ENCODE results near the gene FBXO3.

Gene FBXO3

DNA sequence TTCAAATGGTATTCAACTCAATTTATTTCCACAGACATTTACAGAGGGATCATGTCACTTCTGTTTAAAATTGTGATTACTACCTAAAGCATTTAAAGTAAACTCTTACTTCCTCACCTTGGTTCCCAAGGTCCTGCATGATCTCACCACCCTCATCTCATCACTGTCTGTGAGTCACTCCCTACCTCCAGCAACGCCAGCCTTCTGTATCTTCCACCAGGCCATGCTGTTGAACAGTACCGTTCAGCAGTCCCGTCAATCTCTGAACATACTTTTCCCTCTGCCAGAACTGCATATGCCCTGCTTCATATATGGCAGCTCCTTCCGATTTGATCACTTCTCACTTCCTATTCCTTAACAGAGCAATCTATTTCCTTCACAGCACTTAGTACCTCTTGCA, 2.0 kb downstream of the FBXO3 start:
- no peak overlapping the region for H2AFZ ChIP-seq (ENCODE audit: low read depth, low read length, severe bottlenecking)
- no peak overlapping the region for H3K4me2 ChIP-seq (ENCODE audit: low read depth, low read length, poor library complexity, severe bottlenecking)

DNA sequence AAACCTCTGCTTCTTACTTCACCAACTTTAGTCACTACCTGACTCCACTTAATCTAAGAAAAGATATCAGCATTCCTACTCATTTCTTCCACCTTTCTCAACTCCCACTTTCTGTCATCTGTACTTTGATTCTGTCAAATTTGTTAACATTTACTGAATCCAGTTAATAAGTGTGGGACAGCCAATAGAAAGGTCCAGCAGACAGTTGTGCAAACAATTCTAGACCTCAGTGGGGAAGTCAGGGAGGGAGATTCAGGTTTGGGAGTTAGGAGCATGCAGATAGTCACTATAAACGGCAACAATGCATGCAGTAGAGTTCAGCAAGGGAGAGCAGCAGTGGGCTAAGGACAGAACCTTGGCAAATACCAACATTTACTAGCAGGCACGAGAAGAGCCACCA, 4.1 kb downstream of the FBXO3 start:
- no peak for TF ChIP-seq EZH2phosphoT487 (conservative IDR thresholded peaks at IDR 0.05; ENCODE audit: low read length)
- no peak for TF ChIP-seq CTCF (IDR thresholded peaks at IDR 0.05; ENCODE audit: insufficient read depth, low read length, poor library complexity, severe bottlenecking)

More for the DNA sequence above, 2.0 kb downstream of the FBXO3 start:
- no peaks in the 10 kb centered on the region for H4K20me1 ChIP-seq (ENCODE audit: low read depth, low read length)
- H3K27ac ChIP-seq (ENCODE audit: low read depth, low read length) = no peak overlapping the region
- H3K79me2 ChIP-seq (ENCODE audit: insufficient read depth, low read length) = no peaks in the 10 kb centered on the region
- H3K9ac ChIP-seq (ENCODE audit: low read length) = no peak overlapping the region
- no peaks in the 10 kb centered on the region for H3K36me3 ChIP-seq (ENCODE audit: low read length)
- TF ChIP-seq CTCF (IDR thresholded peaks at IDR 0.05; ENCODE audit: insufficient read depth, low read length, poor library complexity, severe bottlenecking) (no peak), EZH2phosphoT487 (conservative IDR thresholded peaks at IDR 0.05; ENCODE audit: low read length) (no peak)
- no peaks in the 10 kb centered on the region for H3K9me3 ChIP-seq (ENCODE audit: insufficient read depth, low read length)
- no peak overlapping the region for H3K4me3 ChIP-seq (ENCODE audit: insufficient read depth, low read length, poor library complexity, severe bottlenecking)
- no peaks in the 10 kb centered on the region for H3F3A ChIP-seq (ENCODE audit: insufficient read depth)
- no peaks in the 10 kb centered on the region for H3K27me3 ChIP-seq (ENCODE audit: low read length)
- no peaks in the 10 kb centered on the region for H3K9me2 ChIP-seq (replicated peaks; ENCODE audit: insufficient read depth, low read length)

DNA sequence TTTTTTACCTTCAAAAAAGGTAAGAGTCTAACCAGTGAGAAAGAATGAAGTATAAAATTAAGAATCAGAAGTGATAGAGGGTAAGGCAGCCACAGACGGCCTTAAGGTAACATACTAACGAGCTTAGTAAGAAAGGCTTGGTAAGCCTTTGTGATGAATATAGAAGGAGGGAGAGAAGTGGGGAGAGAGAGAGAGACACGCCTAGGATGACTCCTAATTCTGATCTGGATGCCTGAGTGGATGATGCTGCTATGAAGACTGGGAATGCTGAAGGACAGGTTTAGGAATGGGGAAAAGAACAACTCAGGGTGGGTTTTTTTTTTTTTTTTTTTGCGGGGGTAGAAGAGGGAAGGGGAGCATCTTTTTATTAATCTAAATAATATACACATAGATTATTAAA, 4.8 kb downstream of the FBXO3 start:
- Histone ChIP-seq H3K9ac (ENCODE audit: low read length) (no peak overlapping the region), H3F3A (ENCODE audit: insufficient read depth) (no peaks in the 10 kb centered on the region), H3K9me2 (replicated peaks; ENCODE audit: insufficient read depth, low read length) (no peaks in the 10 kb centered on the region), H4K20me1 (ENCODE audit: low read depth, low read length) (no peaks in the 10 kb centered on the region), H2AFZ (ENCODE audit: low read depth, low read length, severe bottlenecking) (no peak overlapping the region), H3K9me3 (ENCODE audit: insufficient read depth, low read length) (no peaks in the 10 kb centered on the region), H3K36me3 (ENCODE audit: low read length) (no peaks in the 10 kb centered on the region), H3K79me2 (ENCODE audit: insufficient read depth, low read length) (no peaks in the 10 kb centered on the region), H3K27ac (ENCODE audit: low read depth, low read length) (no peak overlapping the region), H3K4me2 (ENCODE audit: low read depth, low read length, poor library complexity, severe bottlenecking) (no peak overlapping the region), H3K4me3 (ENCODE audit: insufficient read depth, low read length, poor library complexity, severe bottlenecking) (no peak overlapping the region), H3K27me3 (ENCODE audit: low read length) (no peaks in the 10 kb centered on the region)
- no peak for TF ChIP-seq EZH2phosphoT487 (conservative IDR thresholded peaks at IDR 0.05; ENCODE audit: low read length)
- TF ChIP-seq CTCF (IDR thresholded peaks at IDR 0.05; ENCODE audit: insufficient read depth, low read length, poor library complexity, severe bottlenecking) = no peak

More for the DNA sequence above, 4.1 kb downstream of the FBXO3 start:
- Histone ChIP-seq H3K79me2 (ENCODE audit: insufficient read depth, low read length) (no peaks in the 10 kb centered on the region), H3K4me2 (ENCODE audit: low read depth, low read length, poor library complexity, severe bottlenecking) (no peak overlapping the region), H3K27me3 (ENCODE audit: low read length) (no peaks in the 10 kb centered on the region), H3K36me3 (ENCODE audit: low read length) (no peaks in the 10 kb centered on the region), H3F3A (ENCODE audit: insufficient read depth) (no peaks in the 10 kb centered on the region), H2AFZ (ENCODE audit: low read depth, low read length, severe bottlenecking) (no peak overlapping the region), H3K4me3 (ENCODE audit: insufficient read depth, low read length, poor library complexity, severe bottlenecking) (no peak overlapping the region), H3K9me3 (ENCODE audit: insufficient read depth, low read length) (no peaks in the 10 kb centered on the region), H4K20me1 (ENCODE audit: low read depth, low read length) (no peaks in the 10 kb centered on the region), H3K27ac (ENCODE audit: low read depth, low read length) (no peak overlapping the region), H3K9ac (ENCODE audit: low read length) (no peak overlapping the region), H3K9me2 (replicated peaks; ENCODE audit: insufficient read depth, low read length) (no peaks in the 10 kb centered on the region)
